GM12878 (cell line): ENCODE data around the gene HSPBP1. TPM values are rescaled to one million over a fixed set of nuclear protein-coding genes. Genes with fewer than 3 reads are reported as not detected.

Experiments
- ATAC-seq: fragments of 200-7000 bp; cut with Tn5 transposase; 3 replicates; pipeline ENCODE4 v1.9.1; 2020; ENCODE audit warnings: mild to moderate bottlenecking, moderate library complexity
- BruUV-seq: library from RNA; stranded (reverse); fragments of 400-500 nt; replicated peaks from 2 replicates; lab custom pipeline; 2021; lab: Mats Ljungman, UMichigan
- CTCF ChIA-PET: fragments of 300-600 bp; sonication (Branson Sonifier 250); formaldehyde crosslinking; extraction: SDS; loops from one replicate; lab custom pipeline; 2021; ENCODE audit warnings: inconsistent platforms; lab: Yijun Ruan, JAX
- POLR2A ChIA-PET: fragments of 350-600 bp; formaldehyde crosslinking; extraction: SDS; loops from one replicate; lab custom pipeline; 2021; ENCODE audit warnings: inconsistent platforms; lab: Charles Lee
- RAD21 ChIA-PET: fragments of 300-600 bp; sonication (Branson Sonifier 250); formaldehyde crosslinking; loops from one replicate; lab custom pipeline; 2023; ENCODE audit warnings: antibody characterized with exemption; ENCODE audit not compliant: unreplicated experiment; lab: Charles Lee
- SMC1A ChIA-PET: fragments of 300-600 bp; sonication (Branson Sonifier 250); formaldehyde crosslinking; loops from one replicate; lab custom pipeline; 2023; ENCODE audit not compliant: unreplicated experiment, uncharacterized antibody; lab: Charles Lee
- DNase-seq: peaks from one replicate; pipeline ENCODE4 v3.0.0-alpha.2; 2011; ENCODE audit warnings: low read depth, low spot score
- FAIRE-seq: peaks from 3 replicates; lab custom pipeline; 2011; peaks lifted over from hg19 to GRCh38; lab: Jason Lieb, UNC
- H2AFZ ChIP-seq: 2 replicates; pipeline ENCODE4 v1.6.0; 2011; ENCODE audit warnings: low read depth, low read length, control low read depth; ENCODE audit not compliant: control insufficient read depth
- H3K27ac ChIP-seq: 2 replicates; pipeline ENCODE4 v1.5.1; 2011; ENCODE audit warnings: control low read depth; ENCODE audit not compliant: control insufficient read depth, insufficient read depth
- H3K27me3 ChIP-seq, 2 experiments: replicated peaks in 1 of 2; 2 replicates each; pipeline versions ENCODE4 v1.6.0 to v1.6.1; 2011; ENCODE audit warnings: low read length in 1 of 2; ENCODE audit not compliant: control insufficient read depth in 2 of 2, insufficient read depth in 2 of 2
- H3K36me3 ChIP-seq, 2 experiments: 2 replicates each; pipeline ENCODE4 v1.5.1; 2011; ENCODE audit warnings: low read length in 1 of 2; ENCODE audit not compliant: control insufficient read depth in 2 of 2, insufficient read depth in 2 of 2
- H3K4me1 ChIP-seq: 2 replicates; pipeline ENCODE4 v1.6.1; 2011; ENCODE audit warnings: mild to moderate bottlenecking, low read length, moderate library complexity, mixed read lengths; ENCODE audit not compliant: control insufficient read depth, insufficient read depth
- H3K4me2 ChIP-seq: 2 replicates; pipeline ENCODE4 v1.6.0; 2011; ENCODE audit warnings: control low read depth; ENCODE audit not compliant: control insufficient read depth, insufficient read depth
- H3K4me3 ChIP-seq: fragments of 200-600 bp; sonication (generic); 2 replicates; pipeline ENCODE4 v1.5.1; 2016
- H3K79me2 ChIP-seq: 2 replicates; pipeline ENCODE4 v1.6.0; 2011; ENCODE audit warnings: low read length; ENCODE audit not compliant: control insufficient read depth, insufficient read depth
- H3K9ac ChIP-seq: 2 replicates; pipeline ENCODE4 v1.8.0; 2011; ENCODE audit warnings: low read length, control low read depth, mixed read lengths; ENCODE audit not compliant: control insufficient read depth, insufficient read depth
- H3K9me3 ChIP-seq: replicated peaks from 3 replicates; pipeline ENCODE4 v1.5.1; 2011; ENCODE audit warnings: mild to moderate bottlenecking, low read length; ENCODE audit not compliant: control insufficient read depth, insufficient read depth
- H4K20me1 ChIP-seq: 2 replicates; pipeline ENCODE4 v1.6.0; 2011; ENCODE audit not compliant: control insufficient read depth, insufficient read depth
- ATF7 ChIP-seq: fragments of 450-650 bp; IDR thresholded peaks from 2 replicates; pipeline ENCODE4 v1.6.1; 2016; ENCODE audit warnings: low read depth, mild to moderate bottlenecking
- BACH1 ChIP-seq: fragments of 450-650 bp; IDR thresholded peaks from 2 replicates; pipeline ENCODE4 v1.6.1; 2017; ENCODE audit warnings: mild to moderate bottlenecking, borderline replicate concordance
- ESRRA ChIP-seq: IDR thresholded peaks from 2 replicates; pipeline ENCODE4 v1.6.1; 2012; ENCODE audit warnings: mild to moderate bottlenecking, low read length, improper control_type of control experiment
- HCFC1 ChIP-seq: fragments of 150-350 bp; IDR thresholded peaks from 2 replicates; pipeline ENCODE4 v1.6.1; 2014; ENCODE audit warnings: low read length
- LARP7 ChIP-seq: fragments of 450-650 bp; IDR thresholded peaks from 2 replicates; pipeline ENCODE4 v1.6.1; 2017; ENCODE audit warnings: mild to moderate bottlenecking
- NR2C1 ChIP-seq: fragments of 450-650 bp; IDR thresholded peaks from 2 replicates; pipeline ENCODE4 v1.6.1; 2017; ENCODE audit warnings: antibody characterized with exemption, mild to moderate bottlenecking, moderate library complexity
- NR2F1 ChIP-seq: fragments of 450-650 bp; conservative IDR thresholded peaks from 2 replicates; pipeline ENCODE4 v1.6.1; 2017; ENCODE audit warnings: mild to moderate bottlenecking
- NRF1 ChIP-seq: conservative IDR thresholded peaks from 2 replicates; pipeline ENCODE4 v1.6.1; 2011; ENCODE audit warnings: mild to moderate bottlenecking, low read depth, low read length, improper control_type of control experiment
- PML ChIP-seq: IDR thresholded peaks from 2 replicates; pipeline ENCODE4 v1.6.1; 2012; ENCODE audit warnings: low read length, inconsistent platforms
- POU2F2 ChIP-seq: IDR thresholded peaks from 3 replicates; pipeline ENCODE4 v1.6.1; 2011; ENCODE audit warnings: low read depth, mild to moderate bottlenecking, low read length, borderline replicate concordance
- RELB ChIP-seq: fragments of 450-650 bp; IDR thresholded peaks from 2 replicates; pipeline ENCODE4 v1.6.1; 2017; ENCODE audit warnings: low read depth, mild to moderate bottlenecking, moderate library complexity
- SP1 ChIP-seq: IDR thresholded peaks from one replicate; pipeline ENCODE4 v1.6.1; 2011; ENCODE audit warnings: low read depth, low read length
- TBL1XR1 ChIP-seq: IDR thresholded peaks from 2 replicates; pipeline ENCODE4 v1.6.1; 2012; ENCODE audit warnings: low read depth, low read length, improper control_type of control experiment
- WGBS: methylation state at CpG from one replicate; pipeline ENCODE4 v1.1.6; 2016; ENCODE audit warnings: low lambda C conversion rate; ENCODE audit not compliant: insufficient replicate concordance, insufficient coverage; ENCODE audit errors: missing lambda C conversion rate; 5-methylcytosine and 5-hydroxymethylcytosine counted together
- in situ Hi-C: fragments of 300-500 bp; cut with MboI; formaldehyde crosslinking; loops from 9 replicates; pipeline ENCODE4 v1.14.3; 2018; ENCODE audit warnings: mixed read lengths
- intact Hi-C: fragments of 100-400 bp; cut with micrococcal nuclease; formaldehyde crosslinking; loops from one replicate; pipeline ENCODE4 v1.14.2; 2022; ENCODE audit not compliant: unreplicated experiment
- polyA plus RNA-seq, 11 experiments: library from polyadenylated mRNA; depleted of rRNA in 4 of 11; unstranded in 6 of 11; stranded (reverse) in 5 of 11; fragments of >200 nt; fragmentation: Nextera tagmentation in 4 of 11; fragmentation: Illumina TruSeq in 1 of 11; extraction: Ambion mirVana in 4 of 11; extraction: Trizol in 1 of 11; gene quantifications; 1 replicate in 1 of 11; 2 replicates in 10 of 11; pipeline versions ENCODE4 v1.2.1 to v1.2.3, GENCODE V29; 2011 to 2016; ENCODE audit warnings: inconsistent platforms in 2 of 11, missing spikeins in 2 of 11, low read depth in 1 of 11
- total RNA-seq, 4 experiments: library from RNA; depleted of rRNA in 3 of 4; stranded (reverse); fragments of >200 nt in 3 of 4; fragmentation: Illumina TruSeq in 1 of 4; extraction: Trizol in 1 of 4; gene quantifications; 2 replicates each; pipeline versions ENCODE4 v1.2.1 to v1.2.3, GENCODE V29; 2013 to 2021
- TF ChIP-seq, protein P1 (sequence below): IDR thresholded peaks from 2 replicates; pipeline ENCODE4 v1.6.1; 2011; ENCODE audit warnings: mild to moderate bottlenecking, low read depth, low read length, moderate library complexity; ENCODE audit not compliant: insufficient replicate concordance
- TF ChIP-seq, protein P2 (sequence below): IDR thresholded peaks from 2 replicates; pipeline ENCODE4 v1.6.1; 2012; ENCODE audit warnings: low read depth, low read length, improper control_type of control experiment

The HSPBP1 gene
- total and polyA plus RNA-seq, 10 of the 15 experiments (the other 5 are each of a cell fraction or from before 2014, with no cell fraction given), result 0.18 to 83.3 (median 23.0) TPM

DNA sequence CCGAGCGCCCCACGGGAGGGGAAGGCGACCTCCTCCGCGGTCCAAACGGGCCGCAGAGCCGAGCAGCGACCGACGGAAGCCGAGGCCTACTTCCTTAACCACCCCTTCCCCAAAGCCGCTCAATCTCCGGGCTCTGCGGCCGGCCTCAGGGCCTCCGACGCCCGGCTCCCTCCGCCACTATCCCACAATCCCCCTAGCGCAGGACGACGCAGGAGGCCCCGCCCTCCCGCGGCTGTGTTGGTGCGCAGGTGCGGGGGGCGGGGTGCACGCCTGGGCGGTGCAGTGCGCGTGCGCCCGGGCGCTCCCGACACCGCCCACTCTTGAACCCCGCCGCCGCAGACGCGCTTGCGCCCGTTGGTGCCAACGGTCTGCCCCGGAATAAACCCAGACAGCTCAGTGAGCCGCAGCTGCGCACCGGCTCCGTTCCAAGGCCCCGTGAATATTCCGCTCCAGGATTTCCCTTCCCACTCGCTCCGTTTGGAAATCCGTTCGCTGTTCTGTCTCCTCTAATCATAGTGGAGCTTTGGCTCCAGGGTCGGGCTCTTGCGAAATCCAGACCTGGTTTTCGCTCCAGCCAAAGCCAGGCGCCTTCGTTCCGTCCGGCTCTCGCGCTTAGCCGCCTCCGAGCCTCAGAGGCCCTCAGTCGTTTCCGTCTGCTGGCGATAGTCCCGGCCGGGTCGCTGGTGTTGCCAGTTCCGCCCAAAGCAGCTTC is 20.9 kb downstream of the HSPBP1 start, which contains the start of gene PPP6R1 (continued):
- TF ChIP-seq PML, result peak; percentile 93
- TF ChIP-seq HCFC1, result peak; percentile 60
- TF ChIP-seq SP1, result peak; percentile 96
- peak; percentile 83 for TF ChIP-seq POU2F2
- TF ChIP-seq, protein P1, sequence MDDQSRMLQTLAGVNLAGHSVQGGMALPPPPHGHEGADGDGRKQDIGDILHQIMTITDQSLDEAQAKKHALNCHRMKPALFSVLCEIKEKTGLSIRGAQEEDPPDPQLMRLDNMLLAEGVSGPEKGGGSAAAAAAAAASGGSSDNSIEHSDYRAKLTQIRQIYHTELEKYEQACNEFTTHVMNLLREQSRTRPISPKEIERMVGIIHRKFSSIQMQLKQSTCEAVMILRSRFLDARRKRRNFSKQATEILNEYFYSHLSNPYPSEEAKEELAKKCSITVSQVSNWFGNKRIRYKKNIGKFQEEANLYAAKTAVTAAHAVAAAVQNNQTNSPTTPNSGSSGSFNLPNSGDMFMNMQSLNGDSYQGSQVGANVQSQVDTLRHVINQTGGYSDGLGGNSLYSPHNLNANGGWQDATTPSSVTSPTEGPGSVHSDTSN, result peak; percentile 35
- 0 out of 2 replicates have a peak, but pooled peaks have one; percentile 19 for TF ChIP-seq BACH1
- peak; percentile 98 for TF ChIP-seq RELB

GRCh38 chr19:55258476-55258827 is 21.5 kb downstream of the HSPBP1 start:
- H3K27me3 ChIP-seq, result no peaks in the 10 kb centered on the region
- intact Hi-C loops, result loop anchor here (10.0 kb wide), 1 partner anchor 126 kb away; the partner anchor contains the start of genes RPL28 and TMEM238
- ChIA-PET RAD21 (interaction anchor here (0.9 to 6.0 kb wide), 5 partner anchors 18 to 126 kb away, joined by 3 to 46 read pairs (median 7); partner anchors contain the start of genes HSPBP1, KMT5C and TMEM238), CTCF (interaction anchor here (0.5 to 1.1 kb wide), 2 partner anchors 126 to 197 kb away, joined by 4 to 5 read pairs; partner anchors contain the start of gene TMEM238), POLR2A (interaction anchor here (0.6 to 5.7 kb wide), 7 partner anchors 18 to 218 kb away, joined by 3 to 86 read pairs (median 7); partner anchors contain the start of genes HSPBP1, KMT5C and ZNF628), SMC1A (interaction anchor here (1.3 to 5.3 kb wide), 4 partner anchors 19 to 81 kb away, joined by 6 to 68 read pairs (median 16); partner anchors contain the start of genes HSPBP1 and KMT5C)
- DNase-seq, result no peak
- peak overlapping the region; percentile 93 for H3K9ac ChIP-seq
- no peaks in the 10 kb centered on the region; a peak in 2 of 4 replicates for H3K36me3 ChIP-seq
- peaks cover 55% of the 10 kb centered on the region for H3K79me2 ChIP-seq
- H4K20me1 ChIP-seq, result peaks cover 7% of the 10 kb centered on the region; the same call in 1 of the 2 replicates
- peak overlapping the region; percentile 75 for H2AFZ ChIP-seq
- no peaks in the 10 kb centered on the region for H3K9me3 ChIP-seq
- ATAC-seq, result peak; percentile 17
- in situ Hi-C loops, result no loop called here
- H3K4me1 ChIP-seq, result peaks cover 7% of the 10 kb centered on the region
- BruUV-seq, result TSS peak; percentile 46
- no peak for FAIRE-seq
- peak overlapping the region; percentile 100; the same call in 1 of the 2 replicates for H3K4me3 ChIP-seq
- 2% methylated on average over 17 of the region's 53 CpGs for WGBS
- H3K4me2 ChIP-seq, result peak overlapping the region; percentile 38; the same call in 1 of the 2 replicates
- peak overlapping the region; percentile 96 for H3K27ac ChIP-seq
- TF ChIP-seq NR2F1 (peak; percentile 46; the same call in 1 of the 2 replicates), NRF1 (peak; percentile 39; the same call in 1 of the 2 replicates), ATF7 (no peak), NR2C1 (0 out of 2 replicates have a peak, but pooled peaks have one; percentile 9), BACH1 (peak; percentile 85), LARP7 (peak; percentile 76), ESRRA (no peak), TBL1XR1 (no peak)
- TF ChIP-seq, protein P2, sequence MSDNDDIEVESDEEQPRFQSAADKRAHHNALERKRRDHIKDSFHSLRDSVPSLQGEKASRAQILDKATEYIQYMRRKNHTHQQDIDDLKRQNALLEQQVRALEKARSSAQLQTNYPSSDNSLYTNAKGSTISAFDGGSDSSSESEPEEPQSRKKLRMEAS, result peak; percentile 29; the same call in 1 of the 2 replicates
